GM12878 (cell line): ENCODE results near the gene PHF20. TPM values are rescaled to one million over a fixed set of nuclear protein-coding genes. Genes with fewer than 3 reads are reported as not detected.

Source experiments
- ATAC-seq: fragments of 200-7000 bp; cut with Tn5 transposase; 3 replicates; pipeline ENCODE4 v1.9.1; 2020; ENCODE audit warnings: mild to moderate bottlenecking, moderate library complexity
- BruUV-seq: library from RNA; stranded (reverse); fragments of 400-500 nt; replicated peaks from 2 replicates; lab custom pipeline; 2021; lab: Mats Ljungman, UMichigan
- CTCF ChIA-PET: fragments of 300-600 bp; sonication (Branson Sonifier 250); formaldehyde crosslinking; extraction: SDS; loops from one replicate; lab custom pipeline; 2021; ENCODE audit warnings: inconsistent platforms; lab: Yijun Ruan, JAX
- POLR2A ChIA-PET: fragments of 350-600 bp; formaldehyde crosslinking; extraction: SDS; loops from one replicate; lab custom pipeline; 2021; ENCODE audit warnings: inconsistent platforms; lab: Charles Lee
- RAD21 ChIA-PET: fragments of 300-600 bp; sonication (Branson Sonifier 250); formaldehyde crosslinking; loops from one replicate; lab custom pipeline; 2023; ENCODE audit warnings: antibody characterized with exemption; ENCODE audit not compliant: unreplicated experiment; lab: Charles Lee
- SMC1A ChIA-PET: fragments of 300-600 bp; sonication (Branson Sonifier 250); formaldehyde crosslinking; loops from one replicate; lab custom pipeline; 2023; ENCODE audit not compliant: unreplicated experiment, uncharacterized antibody; lab: Charles Lee
- DNase-seq: peaks from one replicate; pipeline ENCODE4 v3.0.0-alpha.2; 2011; ENCODE audit warnings: low read depth, low spot score
- FAIRE-seq: peaks from 3 replicates; lab custom pipeline; 2011; peaks lifted over from hg19 to GRCh38; lab: Jason Lieb, UNC
- H2AFZ ChIP-seq: 2 replicates; pipeline ENCODE4 v1.6.0; 2011; ENCODE audit warnings: low read depth, low read length, control low read depth; ENCODE audit not compliant: control insufficient read depth
- H3K27ac ChIP-seq: 2 replicates; pipeline ENCODE4 v1.5.1; 2011; ENCODE audit warnings: control low read depth; ENCODE audit not compliant: control insufficient read depth, insufficient read depth
- H3K27me3 ChIP-seq, 2 experiments: replicated peaks in 1 of 2; 2 replicates each; pipeline versions ENCODE4 v1.6.0 to v1.6.1; 2011; ENCODE audit warnings: low read length in 1 of 2; ENCODE audit not compliant: control insufficient read depth in 2 of 2, insufficient read depth in 2 of 2
- H3K36me3 ChIP-seq, 2 experiments: 2 replicates each; pipeline ENCODE4 v1.5.1; 2011; ENCODE audit warnings: low read length in 1 of 2; ENCODE audit not compliant: control insufficient read depth in 2 of 2, insufficient read depth in 2 of 2
- H3K4me1 ChIP-seq: 2 replicates; pipeline ENCODE4 v1.6.1; 2011; ENCODE audit warnings: mild to moderate bottlenecking, low read length, moderate library complexity, mixed read lengths; ENCODE audit not compliant: control insufficient read depth, insufficient read depth
- H3K4me2 ChIP-seq: 2 replicates; pipeline ENCODE4 v1.6.0; 2011; ENCODE audit warnings: control low read depth; ENCODE audit not compliant: control insufficient read depth, insufficient read depth
- H3K4me3 ChIP-seq: fragments of 200-600 bp; sonication (generic); 2 replicates; pipeline ENCODE4 v1.5.1; 2016
- H3K79me2 ChIP-seq: 2 replicates; pipeline ENCODE4 v1.6.0; 2011; ENCODE audit warnings: low read length; ENCODE audit not compliant: control insufficient read depth, insufficient read depth
- H3K9ac ChIP-seq: 2 replicates; pipeline ENCODE4 v1.8.0; 2011; ENCODE audit warnings: low read length, control low read depth, mixed read lengths; ENCODE audit not compliant: control insufficient read depth, insufficient read depth
- H3K9me3 ChIP-seq: replicated peaks from 3 replicates; pipeline ENCODE4 v1.5.1; 2011; ENCODE audit warnings: mild to moderate bottlenecking, low read length; ENCODE audit not compliant: control insufficient read depth, insufficient read depth
- H4K20me1 ChIP-seq: 2 replicates; pipeline ENCODE4 v1.6.0; 2011; ENCODE audit not compliant: control insufficient read depth, insufficient read depth
- NFYA ChIP-seq: IDR thresholded peaks from 2 replicates; pipeline ENCODE4 v1.6.1; 2011; ENCODE audit warnings: low read depth, mild to moderate bottlenecking, low read length, improper control_type of control experiment, borderline replicate concordance
- POLR2AphosphoS5 ChIP-seq: IDR thresholded peaks from 2 replicates; pipeline ENCODE4 v1.6.1; 2011; ENCODE audit warnings: mild to moderate bottlenecking, low read length, inconsistent platforms
- RCOR1 ChIP-seq: conservative IDR thresholded peaks from 2 replicates; pipeline ENCODE4 v1.6.1; 2012; ENCODE audit warnings: low read depth, low read length, improper control_type of control experiment
- SP1 ChIP-seq: IDR thresholded peaks from one replicate; pipeline ENCODE4 v1.6.1; 2011; ENCODE audit warnings: low read depth, low read length
- STAT3 ChIP-seq: IDR thresholded peaks from 2 replicates; pipeline ENCODE4 v1.6.1; 2011; ENCODE audit warnings: low read depth, low read length, improper control_type of control experiment
- WRNIP1 ChIP-seq: IDR thresholded peaks from 2 replicates; pipeline ENCODE4 v1.6.1; 2011; ENCODE audit warnings: low read depth, low read length, improper control_type of control experiment, borderline replicate concordance
- ZNF622 ChIP-seq: fragments of 450-650 bp; IDR thresholded peaks from 2 replicates; pipeline ENCODE4 v1.6.1; 2017; ENCODE audit warnings: mild to moderate bottlenecking, inconsistent platforms
- WGBS: methylation state at CpG from one replicate; pipeline ENCODE4 v1.1.6; 2016; ENCODE audit warnings: low lambda C conversion rate; ENCODE audit not compliant: insufficient replicate concordance, insufficient coverage; ENCODE audit errors: missing lambda C conversion rate; 5-methylcytosine and 5-hydroxymethylcytosine counted together
- in situ Hi-C: fragments of 300-500 bp; cut with MboI; formaldehyde crosslinking; loops from 9 replicates; pipeline ENCODE4 v1.14.3; 2018; ENCODE audit warnings: mixed read lengths
- intact Hi-C: fragments of 100-400 bp; cut with micrococcal nuclease; formaldehyde crosslinking; loops from one replicate; pipeline ENCODE4 v1.14.2; 2022; ENCODE audit not compliant: unreplicated experiment
- polyA plus RNA-seq, 11 experiments: library from polyadenylated mRNA; depleted of rRNA in 4 of 11; unstranded in 6 of 11; stranded (reverse) in 5 of 11; fragments of >200 nt; fragmentation: Nextera tagmentation in 4 of 11; fragmentation: Illumina TruSeq in 1 of 11; extraction: Ambion mirVana in 4 of 11; extraction: Trizol in 1 of 11; gene quantifications; 1 replicate in 1 of 11; 2 replicates in 10 of 11; pipeline versions ENCODE4 v1.2.1 to v1.2.3, GENCODE V29; 2011 to 2016; ENCODE audit warnings: inconsistent platforms in 2 of 11, missing spikeins in 2 of 11, low read depth in 1 of 11
- total RNA-seq, 4 experiments: library from RNA; depleted of rRNA in 3 of 4; stranded (reverse); fragments of >200 nt in 3 of 4; fragmentation: Illumina TruSeq in 1 of 4; extraction: Trizol in 1 of 4; gene quantifications; 2 replicates each; pipeline versions ENCODE4 v1.2.1 to v1.2.3, GENCODE V29; 2013 to 2021
- TF ChIP-seq, protein P1 (sequence below): fragments of 450-650 bp; IDR thresholded peaks from 2 replicates; pipeline ENCODE4 v1.6.1; 2017; ENCODE audit warnings: low read depth, mild to moderate bottlenecking, moderate library complexity

Gene PHF20
- total and polyA plus RNA-seq, 10 of the 15 experiments (the other 5 are each of a cell fraction or from before 2014, with no cell fraction given), result 31.6 to 91.2 (median 46.8) TPM

DNA sequence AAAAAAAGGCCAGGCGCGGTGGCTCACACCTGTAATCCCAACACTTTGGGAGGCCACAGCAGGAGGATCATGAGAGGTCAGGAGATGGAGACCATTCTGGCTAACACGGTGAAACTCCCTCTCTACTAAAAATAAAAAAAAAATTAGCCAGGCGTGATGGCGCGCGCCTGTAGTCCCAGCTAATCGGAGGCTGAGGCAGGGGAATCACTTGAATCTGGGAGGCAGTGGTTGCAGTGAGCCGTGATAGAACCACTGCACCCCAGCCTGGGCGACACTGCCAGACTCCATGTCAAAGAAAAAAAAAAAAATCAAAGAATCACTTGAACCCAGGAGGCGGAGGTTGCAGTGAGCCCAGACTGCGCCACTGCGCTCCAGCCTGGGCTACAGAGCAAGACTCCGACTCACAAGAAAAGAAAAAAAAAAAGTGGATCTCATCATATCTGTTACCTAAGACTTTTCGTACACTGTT lies 33.9 kb upstream of the PHF20 start (continued):
- TF ChIP-seq RCOR1 (no peak), SP1 (no peak), NFYA (no peak), ZNF622 (no peak), WRNIP1 (no peak)
- TF ChIP-seq, protein P1, sequence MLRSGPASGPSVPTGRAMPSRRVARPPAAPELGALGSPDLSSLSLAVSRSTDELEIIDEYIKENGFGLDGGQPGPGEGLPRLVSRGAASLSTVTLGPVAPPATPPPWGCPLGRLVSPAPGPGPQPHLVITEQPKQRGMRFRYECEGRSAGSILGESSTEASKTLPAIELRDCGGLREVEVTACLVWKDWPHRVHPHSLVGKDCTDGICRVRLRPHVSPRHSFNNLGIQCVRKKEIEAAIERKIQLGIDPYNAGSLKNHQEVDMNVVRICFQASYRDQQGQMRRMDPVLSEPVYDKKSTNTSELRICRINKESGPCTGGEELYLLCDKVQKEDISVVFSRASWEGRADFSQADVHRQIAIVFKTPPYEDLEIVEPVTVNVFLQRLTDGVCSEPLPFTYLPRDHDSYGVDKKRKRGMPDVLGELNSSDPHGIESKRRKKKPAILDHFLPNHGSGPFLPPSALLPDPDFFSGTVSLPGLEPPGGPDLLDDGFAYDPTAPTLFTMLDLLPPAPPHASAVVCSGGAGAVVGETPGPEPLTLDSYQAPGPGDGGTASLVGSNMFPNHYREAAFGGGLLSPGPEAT, result no peak
- TF ChIP-seq, all 136 proteins: peak for 0

DNA sequence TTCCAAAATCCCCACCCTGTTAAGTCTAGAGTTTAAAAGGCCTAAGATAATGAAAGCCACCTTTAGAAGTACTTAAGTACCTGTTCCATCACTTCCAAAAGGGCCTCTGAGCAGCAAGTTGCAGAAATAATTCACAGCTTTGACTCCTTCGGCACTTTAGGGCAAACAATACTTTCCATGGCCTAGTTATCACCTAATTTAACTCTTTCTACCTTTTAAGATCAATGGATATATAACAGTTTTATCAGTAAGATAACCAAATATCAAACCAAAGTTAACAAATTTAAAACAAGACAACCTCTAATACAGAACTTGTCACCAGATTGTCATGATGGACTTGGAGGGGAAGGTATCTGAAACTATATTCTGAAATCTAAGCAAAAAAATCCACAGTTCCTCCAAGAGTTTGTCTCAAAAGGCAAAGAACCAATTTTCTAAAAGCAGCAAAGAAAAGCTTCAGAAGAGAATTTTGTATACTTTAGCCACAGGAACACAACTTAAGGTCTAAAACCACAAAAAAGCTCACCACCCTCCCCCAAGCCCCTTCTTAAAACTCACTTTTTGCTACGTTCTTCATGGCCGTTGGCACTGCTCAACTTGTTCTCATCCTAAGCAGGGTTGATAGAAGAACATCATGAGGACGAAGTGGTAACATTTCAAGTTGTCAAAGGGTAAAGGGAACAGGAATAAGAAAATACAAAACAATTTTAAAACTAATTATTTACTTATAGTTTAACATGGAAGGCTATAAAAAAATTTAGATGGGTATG lies 33.2 kb upstream of the PHF20 start:
- Histone ChIP-seq H3K4me3 (peak overlapping the region; percentile 59), H3K79me2 (peaks cover 95% of the 10 kb centered on the region), H3K27ac (no peak overlapping the region), H3K4me2 (peak overlapping the region; percentile 62), H3K4me1 (peaks cover 2% of the 10 kb centered on the region; the same call in 1 of the 2 replicates), H2AFZ (no peak overlapping the region), H3K27me3 (no peaks in the 10 kb centered on the region), H3K36me3 (peaks cover 5 to 28% of the 10 kb centered on the region in 2 experiments), H3K9ac (no peak overlapping the region), H3K9me3 (no peaks in the 10 kb centered on the region), H4K20me1 (peaks cover 6% of the 10 kb centered on the region)
- ChIA-PET RAD21 (no interaction called here), SMC1A (interaction anchor here (0.8 to 1.9 kb wide), 5 partner anchors 9 to 57 kb away, joined by 3 to 7 read pairs (median 3); no protein-coding TSS in a partner anchor), CTCF (interaction anchor here (1.3 to 7.6 kb wide), 6 partner anchors 8 to 146 kb away, joined by 4 to 69 read pairs (median 7); partner anchors contain the start of gene PHF20), POLR2A (interaction anchor here (0.6 to 6.9 kb wide), 4 partner anchors 15 to 72 kb away, joined by 3 to 214 read pairs (median 4); partner anchors contain the start of gene PHF20)
- ATAC-seq (no peak), DNase-seq (no peak), FAIRE-seq (no peak)
- in situ Hi-C loops (no loop called here), intact Hi-C loops (loop anchor here (10.0 kb wide), 1 partner anchor 146 kb away; no protein-coding TSS in a partner anchor)
- WGBS, result 64% methylated on average over 4 of the region's 4 CpGs
- BruUV-seq, result no TSS peak
- TF ChIP-seq STAT3 (no peak), POLR2AphosphoS5 (peak; percentile 45; the same call in 1 of the 2 replicates)
